K562 (cell line): ENCODE data around the gene S100A4. TPM values are rescaled to one million over a fixed set of nuclear protein-coding genes. Genes with fewer than 3 reads are reported as not detected.
A peak's percentile ranks its signal among the peaks of the same experiment; 100 is the strongest.

ENCODE experiments used
- EP400 ChIP-seq: fragments of 450-650 bp; IDR thresholded peaks from 2 replicates; pipeline ENCODE4 v1.6.1; 2017; ENCODE audit warnings: antibody characterized with exemption, mild to moderate bottlenecking, moderate library complexity
- ESRRB ChIP-seq: fragments of 250-450 bp; sonication (Bioruptor Pico); IDR thresholded peaks from 2 replicates; pipeline ENCODE4 v1.5.0; 2020; ENCODE audit warnings: mild to moderate bottlenecking, moderate library complexity, borderline replicate concordance
- HCFC1 ChIP-seq: IDR thresholded peaks from 2 replicates; pipeline ENCODE4 v1.6.1; 2012; ENCODE audit warnings: low read depth, low read length, improper control_type of control experiment
- HMG20B ChIP-seq: fragments of 250-450 bp; sonication (Bioruptor Pico); IDR thresholded peaks from 2 replicates; pipeline ENCODE4 v1.5.0; 2021; ENCODE audit warnings: mild to moderate bottlenecking
- JUNB ChIP-seq: fragments of 450-650 bp; formaldehyde crosslinking; conservative IDR thresholded peaks from 2 replicates; pipeline ENCODE4 v1.4.0; 2020; ENCODE audit warnings: mild to moderate bottlenecking
- MECOM ChIP-seq: fragments of 250-450 bp; sonication (Bioruptor Pico); IDR thresholded peaks from 2 replicates; pipeline ENCODE4 v1.8.0; 2022; ENCODE audit warnings: inconsistent platforms
- MTA3 ChIP-seq: fragments of 450-650 bp; formaldehyde crosslinking; IDR thresholded peaks from 2 replicates; pipeline ENCODE4 v1.6.1; 2017; ENCODE audit warnings: mild to moderate bottlenecking, borderline replicate concordance
- MYC ChIP-seq, 2 experiments: fragments of 250-450 bp in 1 of 2; sonication (Bioruptor Pico) in 1 of 2; IDR thresholded peaks; 2 replicates each; pipeline versions ENCODE4 v1.5.1 to v1.6.1; 2012 to 2021; ENCODE audit warnings: low read depth in 2 of 2, borderline replicate concordance in 1 of 2, improper control_type of control experiment in 1 of 2, low read length in 1 of 2, mild to moderate bottlenecking in 1 of 2, moderate library complexity in 1 of 2
- NCOA4 ChIP-seq: fragments of 450-650 bp; IDR thresholded peaks from 2 replicates; pipeline ENCODE4 v1.6.1; 2018; ENCODE audit warnings: mild to moderate bottlenecking; ENCODE audit not compliant: partially characterized antibody
- RFX5 ChIP-seq: IDR thresholded peaks from 2 replicates; pipeline ENCODE4 v1.6.1; 2011; ENCODE audit warnings: low read depth, mild to moderate bottlenecking, improper control_type of control experiment, low read length
- U2AF2 ChIP-seq: fragments of 200-400 bp; formaldehyde crosslinking; optimal IDR thresholded peaks from 2 replicates; pipeline ENCODE3; 2017; ENCODE audit warnings: low read depth, mild to moderate bottlenecking, low read length
- ZBTB1 ChIP-seq: sonication (generic); formaldehyde crosslinking; IDR thresholded peaks from 2 replicates; pipeline ENCODE4 v1.8.1; 2023; ENCODE audit warnings: missing genetic modification reagents, low read depth, mild to moderate bottlenecking, borderline replicate concordance
- ZNF644 ChIP-seq: fragments of 200-800 bp; sonication (Bioruptor generic); IDR thresholded peaks from 2 replicates; pipeline ENCODE4 v1.6.1; 2016; ENCODE audit warnings: low read depth, missing genetic modification characterization, missing compliant biosample characterization
- polyA plus RNA-seq, 8 experiments: library from polyadenylated mRNA; depleted of rRNA in 4 of 8; stranded (reverse) in 5 of 8; unstranded in 3 of 8; fragments of >200 nt; fragmentation: Nextera tagmentation in 2 of 8; fragmentation: Illumina TruSeq in 1 of 8; extraction: Ambion mirVana in 2 of 8; extraction: Trizol in 1 of 8; gene quantifications; 2 replicates each; pipeline versions ENCODE4 v1.2.1 to v1.2.3, GENCODE V29; 2011 to 2014; ENCODE audit warnings: inconsistent platforms in 1 of 8, missing spikeins in 1 of 8
- total RNA-seq, 7 experiments: library from RNA; depleted of rRNA in 6 of 7; stranded (reverse); fragments of >200 nt in 6 of 7; fragmentation: Illumina TruSeq in 2 of 7; extraction: Trizol in 2 of 7; gene quantifications; 2 replicates each; pipeline versions ENCODE4 v1.2.1 to v1.2.3, GENCODE V29; 2011 to 2021; ENCODE audit warnings: low replicate concordance in 1 of 7
- TF ChIP-seq, protein P1 (sequence below), 2 experiments: IDR thresholded peaks; 2 replicates each; pipeline ENCODE4 v1.6.1; 2012; ENCODE audit warnings: improper control_type of control experiment in 2 of 2, low read depth in 2 of 2, low read length in 2 of 2, borderline replicate concordance in 1 of 2
- TF ChIP-seq, protein P2 (sequence below): sonication (generic); formaldehyde crosslinking; IDR thresholded peaks from 2 replicates; pipeline ENCODE4 v1.8.1; 2023; ENCODE audit warnings: mild to moderate bottlenecking, missing genetic modification reagents
- TF ChIP-seq, protein P3 (sequence below): fragments of 450-650 bp; formaldehyde crosslinking; IDR thresholded peaks from 2 replicates; pipeline ENCODE4 v1.4.0; 2020; ENCODE audit warnings: mild to moderate bottlenecking
- TF ChIP-seq, protein P4 (sequence below): IDR thresholded peaks from 2 replicates; pipeline ENCODE4 v1.6.1; 2016; ENCODE audit warnings: missing genetic modification characterization, missing compliant biosample characterization

S100A4 gene
- total and polyA plus RNA-seq, 9 of the 15 experiments (the other 6 are each of a cell fraction or from before 2014, with no cell fraction given) = 3.7 to 20.1 (median 11.2) TPM

DNA sequence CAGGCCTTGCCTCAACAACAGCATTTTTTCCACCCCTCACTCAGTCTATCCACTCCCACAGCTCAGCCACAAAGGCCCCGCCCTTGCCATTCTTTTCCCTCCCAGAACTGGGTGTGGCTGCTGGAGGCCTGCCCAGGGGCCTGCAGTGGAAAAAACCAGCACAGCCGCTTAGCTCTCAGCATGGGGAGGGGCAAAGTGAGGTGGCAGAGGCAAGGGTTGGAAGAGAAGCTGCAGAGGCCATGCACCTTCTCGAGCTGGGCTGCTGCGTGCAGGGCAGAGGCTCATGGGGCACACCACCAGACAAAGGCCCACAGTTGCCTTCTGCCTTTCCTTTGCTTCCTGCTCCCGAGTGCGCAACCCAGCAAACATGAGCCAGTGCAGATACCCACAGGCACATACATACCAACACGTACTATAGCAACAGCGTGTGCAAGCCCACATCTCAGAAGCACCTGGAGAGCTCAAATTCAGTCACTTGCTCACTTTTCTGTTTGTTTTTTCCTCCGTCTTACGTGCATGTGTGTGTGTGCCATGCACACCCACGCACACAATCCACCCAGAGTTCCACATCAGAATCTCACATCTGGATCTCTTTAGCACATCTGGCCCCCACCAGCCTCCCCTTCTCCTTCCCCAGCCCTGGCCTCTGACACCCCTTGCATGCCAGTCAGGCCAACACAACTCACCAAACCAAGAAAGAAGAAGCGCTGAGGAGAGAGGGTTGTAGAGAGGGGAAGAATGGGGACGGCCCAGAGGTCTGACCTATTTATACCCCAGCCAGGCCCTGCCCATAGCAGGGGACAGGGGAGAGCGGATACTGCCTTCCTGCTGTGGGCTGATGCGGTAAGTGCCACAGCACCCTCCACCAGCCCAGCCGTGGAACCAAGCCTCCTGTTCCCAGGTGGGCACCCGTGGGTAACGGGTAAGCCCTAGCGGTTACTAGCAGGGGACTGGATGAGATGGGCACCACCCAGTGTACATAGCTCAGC, at the start of gene S100A4 (continued):
- TF ChIP-seq, protein P1, sequence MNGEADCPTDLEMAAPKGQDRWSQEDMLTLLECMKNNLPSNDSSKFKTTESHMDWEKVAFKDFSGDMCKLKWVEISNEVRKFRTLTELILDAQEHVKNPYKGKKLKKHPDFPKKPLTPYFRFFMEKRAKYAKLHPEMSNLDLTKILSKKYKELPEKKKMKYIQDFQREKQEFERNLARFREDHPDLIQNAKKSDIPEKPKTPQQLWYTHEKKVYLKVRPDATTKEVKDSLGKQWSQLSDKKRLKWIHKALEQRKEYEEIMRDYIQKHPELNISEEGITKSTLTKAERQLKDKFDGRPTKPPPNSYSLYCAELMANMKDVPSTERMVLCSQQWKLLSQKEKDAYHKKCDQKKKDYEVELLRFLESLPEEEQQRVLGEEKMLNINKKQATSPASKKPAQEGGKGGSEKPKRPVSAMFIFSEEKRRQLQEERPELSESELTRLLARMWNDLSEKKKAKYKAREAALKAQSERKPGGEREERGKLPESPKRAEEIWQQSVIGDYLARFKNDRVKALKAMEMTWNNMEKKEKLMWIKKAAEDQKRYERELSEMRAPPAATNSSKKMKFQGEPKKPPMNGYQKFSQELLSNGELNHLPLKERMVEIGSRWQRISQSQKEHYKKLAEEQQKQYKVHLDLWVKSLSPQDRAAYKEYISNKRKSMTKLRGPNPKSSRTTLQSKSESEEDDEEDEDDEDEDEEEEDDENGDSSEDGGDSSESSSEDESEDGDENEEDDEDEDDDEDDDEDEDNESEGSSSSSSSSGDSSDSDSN (IDR thresholded peaks at IDR 0.05; ENCODE audit: borderline replicate concordance in 1 of 2, low read depth in 2 of 2, low read length in 2 of 2) = no peak
- TF ChIP-seq HCFC1 (no peak), NCOA4 (no peak), HMG20B (no peak), ZBTB1 (CRISPR knock-in tag) (no peak), EP400 (no peak), U2AF2 (no peak), MECOM (no peak), RFX5 (no peak), ESRRB (CRISPR knock-in tag) (no peak), ZNF644 (tag) (no peak), MTA3 (0 out of 2 replicates have a peak, but pooled peaks have one; percentile 64), MYC (IDR thresholded peaks at IDR 0.05; ENCODE audit: low read depth, low read length) (peak; percentile 41; the same call in 1 of the 2 replicates), MYC (CRISPR knock-in tag; IDR thresholded peaks at IDR 0.05; ENCODE audit: borderline replicate concordance, low read depth) (no peak), JUNB (CRISPR knock-in tag) (no peak)
- TF ChIP-seq, protein P2, sequence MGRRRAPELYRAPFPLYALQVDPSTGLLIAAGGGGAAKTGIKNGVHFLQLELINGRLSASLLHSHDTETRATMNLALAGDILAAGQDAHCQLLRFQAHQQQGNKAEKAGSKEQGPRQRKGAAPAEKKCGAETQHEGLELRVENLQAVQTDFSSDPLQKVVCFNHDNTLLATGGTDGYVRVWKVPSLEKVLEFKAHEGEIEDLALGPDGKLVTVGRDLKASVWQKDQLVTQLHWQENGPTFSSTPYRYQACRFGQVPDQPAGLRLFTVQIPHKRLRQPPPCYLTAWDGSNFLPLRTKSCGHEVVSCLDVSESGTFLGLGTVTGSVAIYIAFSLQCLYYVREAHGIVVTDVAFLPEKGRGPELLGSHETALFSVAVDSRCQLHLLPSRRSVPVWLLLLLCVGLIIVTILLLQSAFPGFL (CRISPR knock-in tag) = no peak
- TF ChIP-seq, protein P3, sequence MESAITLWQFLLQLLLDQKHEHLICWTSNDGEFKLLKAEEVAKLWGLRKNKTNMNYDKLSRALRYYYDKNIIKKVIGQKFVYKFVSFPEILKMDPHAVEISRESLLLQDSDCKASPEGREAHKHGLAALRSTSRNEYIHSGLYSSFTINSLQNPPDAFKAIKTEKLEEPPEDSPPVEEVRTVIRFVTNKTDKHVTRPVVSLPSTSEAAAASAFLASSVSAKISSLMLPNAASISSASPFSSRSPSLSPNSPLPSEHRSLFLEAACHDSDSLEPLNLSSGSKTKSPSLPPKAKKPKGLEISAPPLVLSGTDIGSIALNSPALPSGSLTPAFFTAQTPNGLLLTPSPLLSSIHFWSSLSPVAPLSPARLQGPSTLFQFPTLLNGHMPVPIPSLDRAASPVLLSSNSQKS (CRISPR knock-in tag) = no peak
- TF ChIP-seq, protein P4, sequence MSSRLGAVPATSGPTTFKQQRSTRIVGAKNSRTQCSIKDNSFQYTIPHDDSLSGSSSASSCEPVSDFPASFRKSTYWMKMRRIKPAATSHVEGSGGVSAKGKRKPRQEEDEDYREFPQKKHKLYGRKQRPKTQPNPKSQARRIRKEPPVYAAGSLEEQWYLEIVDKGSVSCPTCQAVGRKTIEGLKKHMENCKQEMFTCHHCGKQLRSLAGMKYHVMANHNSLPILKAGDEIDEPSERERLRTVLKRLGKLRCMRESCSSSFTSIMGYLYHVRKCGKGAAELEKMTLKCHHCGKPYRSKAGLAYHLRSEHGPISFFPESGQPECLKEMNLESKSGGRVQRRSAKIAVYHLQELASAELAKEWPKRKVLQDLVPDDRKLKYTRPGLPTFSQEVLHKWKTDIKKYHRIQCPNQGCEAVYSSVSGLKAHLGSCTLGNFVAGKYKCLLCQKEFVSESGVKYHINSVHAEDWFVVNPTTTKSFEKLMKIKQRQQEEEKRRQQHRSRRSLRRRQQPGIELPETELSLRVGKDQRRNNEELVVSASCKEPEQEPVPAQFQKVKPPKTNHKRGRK (tag) = no peak
